K562 treated with DMSO at 1 percent for 4 hours (cell line): ENCODE measurements around the gene GSG1. TPM values are rescaled to one million over a fixed set of nuclear protein-coding genes. Genes with fewer than 3 reads are reported as not detected.

Experiments used
- total RNA-seq: library from RNA; unstranded; fragments of 300-600 nt; gene quantifications from 2 replicates; pipeline ENCODE4 v1.2.3, GENCODE V29; 2022; ENCODE audit not compliant: insufficient read depth

Gene GSG1
- total RNA-seq, result not detected in 2 replicates

GRCh38 chr12:13103391-13104033, at the start of gene GSG1:
TSS of gene GSG1 (minus strand) at chr12:13103667. CDS start at chr12:13103512, 155 bp downstream.

GRCh38 chr12:13044002-13044905, 59.2 kb downstream of the GSG1 start, which contains the start of gene FAM234B:
TSS of gene FAM234B (plus strand) at chr12:13044381. CDS start at chr12:13044404, 23 bp downstream.

Other genes with a start within 250 kb of the GSG1 start
- gene GPRC5A, start 212.1 kb downstream of the GSG1 start, total RNA-seq, result not detected in 2 replicates
- gene GPRC5D, start 151.5 kb downstream of the GSG1 start, total RNA-seq, result 0.99 TPM in 1 of 2 replicates, not detected in the other
- gene HEBP1, start 103.4 kb downstream of the GSG1 start, total RNA-seq, result 11.2 and 14.4 TPM in 2 replicates
- 2.5 and 3.5 TPM in 2 replicates for gene FAM234B, start 59.3 kb downstream of the GSG1 start, total RNA-seq
- gene EMP1, start 93.1 kb upstream of the GSG1 start, total RNA-seq, result not detected in 2 replicates